Glomerular endothelial cell (primary cell): ENCODE data around the gene FITM1. TPM values are rescaled to one million over a fixed set of nuclear protein-coding genes. Genes with fewer than 3 reads are reported as not detected.

ENCODE experiments used
- DNase-seq: peaks from one replicate; pipeline ENCODE4 v3.0.0-alpha.2; 2011; ENCODE audit warnings: low read depth, low spot score; ENCODE audit errors: extremely low read depth
- total RNA-seq: library from RNA; depleted of rRNA; stranded (reverse); fragments of >200 nt; gene quantifications from 2 replicates; pipeline ENCODE4 v1.2.3, GENCODE V29; 2015

The FITM1 gene
- total RNA-seq, 1 donor from 2014 or later = 0.29 TPM

GRCh38 chr14:24159777-24160498, 29.5 kb downstream of the FITM1 start:
- no peak for DNase-seq

GRCh38 chr14:24160499-24160849, 30.0 kb downstream of the FITM1 start:
- DNase-seq = no peak

- peak; percentile 75 for DNase-seq
Measured at GRCh38 chr14:24160850-24161804, 30.7 kb downstream of the FITM1 start, which contains the start of gene IRF9. Gene IRF9 (plus strand): TSS chr14:24161265. CDS start chr14:24162145, 880 bp downstream.

GRCh38 chr14:24162093-24162492, 31.6 kb downstream of the FITM1 start:
- no peak for DNase-seq

GRCh38 chr14:24164518-24164991, 34.1 kb downstream of the FITM1 start:
- DNase-seq = no peak

- no peak for DNase-seq
Measured at GRCh38 chr14:24165785-24166184, 35.3 kb downstream of the FITM1 start.

GRCh38 chr14:24167469-24168114, 37.1 kb downstream of the FITM1 start:
- DNase-seq = no peak

GRCh38 chr14:24171422-24172260, 41.2 kb downstream of the FITM1 start, which contains the start of gene REC8:
Gene REC8 (plus strand): TSS chr14:24172080. CDS start chr14:24172553, 473 bp downstream.
- no peak for DNase-seq

GRCh38 chr14:24172261-24172860, 41.9 kb downstream of the FITM1 start:
- no peak for DNase-seq

GRCh38 chr14:24172871-24173281, 42.4 kb downstream of the FITM1 start:
- no peak for DNase-seq

GRCh38 chr14:24176599-24176998, 46.1 kb downstream of the FITM1 start:
- no peak for DNase-seq

- DNase-seq = no peak
Measured at GRCh38 chr14:24177041-24177825, 46.8 kb downstream of the FITM1 start.

- no peak for DNase-seq
Measured at GRCh38 chr14:24177891-24178290, 47.4 kb downstream of the FITM1 start.

- DNase-seq = no peak
Measured at GRCh38 chr14:24178399-24179178, 48.1 kb downstream of the FITM1 start.

- no peak for DNase-seq
Measured at GRCh38 chr14:24179294-24179960, 49.0 kb downstream of the FITM1 start.

GRCh38 chr14:24179961-24180796, 49.7 kb downstream of the FITM1 start:
- DNase-seq = no peak
